ENCODE measurements around the gene PRKCE.

GRCh38 chr2:45826884-45827635, 175.6 kb downstream of the PRKCE start:
- TF ChIP-seq CTCF (conservative IDR thresholded peaks at IDR 0.05; ENCODE audit: low read depth in 2 of 2), result no peak
- TF ChIP-seq EZH2 (IDR thresholded peaks at IDR 0.05; ENCODE audit: low read depth, unreplicated experiment), result no peak
- no peak for TF ChIP-seq EZH2phosphoT487 (IDR thresholded peaks at IDR 0.05; ENCODE audit: unreplicated experiment)
